Epidermal melanocyte (primary cell): ENCODE measurements around the gene ADGRE2.
"Not testable (repeated sequence)": the region's sequence is repeated elsewhere in the genome, so short reads cannot be mapped to it uniquely, and the experiment has no call there.

Source experiments
- DNase-seq: peaks from one replicate; pipeline ENCODE4 v3.0.0; 2011; ENCODE audit warnings: low spot score; ENCODE audit not compliant: insufficient read length

The ADGRE2 gene

DNA sequence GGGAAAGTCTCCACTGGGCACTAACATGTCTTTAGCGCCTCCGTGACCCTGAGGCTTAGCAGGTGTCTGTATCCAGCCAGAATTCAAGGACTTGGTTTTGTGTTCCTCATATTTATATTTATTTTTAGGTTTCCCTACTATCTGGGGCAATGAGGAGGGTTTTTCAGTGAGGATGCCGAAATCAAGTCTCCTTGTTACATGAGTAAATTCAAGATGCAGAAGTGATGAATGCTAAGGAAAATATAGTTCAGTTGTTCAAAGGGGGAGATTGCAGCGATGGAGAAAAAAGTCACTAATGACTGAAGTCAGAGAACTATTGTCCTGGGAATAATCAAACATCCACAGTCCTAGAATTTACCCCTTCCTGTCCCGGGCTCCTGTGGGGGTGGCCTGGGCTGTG, 791 bp upstream of the ADGRE2 start:
- no peak for DNase-seq

DNA sequence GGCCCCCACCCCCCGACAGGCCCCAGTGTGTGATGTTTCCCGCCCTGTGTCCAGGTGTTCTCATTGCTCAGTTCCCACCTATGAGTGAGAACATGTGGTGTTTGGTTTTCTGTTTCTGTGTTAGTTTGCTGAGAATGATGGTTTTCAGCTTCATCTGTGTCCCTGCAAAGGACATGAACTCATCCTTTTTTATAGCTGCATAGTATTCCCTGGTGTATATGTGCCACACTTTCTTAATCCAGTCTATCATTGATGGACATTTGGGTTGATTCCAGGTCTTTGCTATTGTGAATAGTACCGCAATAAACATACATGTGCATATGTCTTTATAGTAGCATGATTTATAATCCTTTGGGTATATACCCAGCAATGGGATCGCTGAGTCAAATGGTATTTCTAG, 715 bp downstream of the ADGRE2 start:
- not testable (repeated sequence) for DNase-seq

DNA sequence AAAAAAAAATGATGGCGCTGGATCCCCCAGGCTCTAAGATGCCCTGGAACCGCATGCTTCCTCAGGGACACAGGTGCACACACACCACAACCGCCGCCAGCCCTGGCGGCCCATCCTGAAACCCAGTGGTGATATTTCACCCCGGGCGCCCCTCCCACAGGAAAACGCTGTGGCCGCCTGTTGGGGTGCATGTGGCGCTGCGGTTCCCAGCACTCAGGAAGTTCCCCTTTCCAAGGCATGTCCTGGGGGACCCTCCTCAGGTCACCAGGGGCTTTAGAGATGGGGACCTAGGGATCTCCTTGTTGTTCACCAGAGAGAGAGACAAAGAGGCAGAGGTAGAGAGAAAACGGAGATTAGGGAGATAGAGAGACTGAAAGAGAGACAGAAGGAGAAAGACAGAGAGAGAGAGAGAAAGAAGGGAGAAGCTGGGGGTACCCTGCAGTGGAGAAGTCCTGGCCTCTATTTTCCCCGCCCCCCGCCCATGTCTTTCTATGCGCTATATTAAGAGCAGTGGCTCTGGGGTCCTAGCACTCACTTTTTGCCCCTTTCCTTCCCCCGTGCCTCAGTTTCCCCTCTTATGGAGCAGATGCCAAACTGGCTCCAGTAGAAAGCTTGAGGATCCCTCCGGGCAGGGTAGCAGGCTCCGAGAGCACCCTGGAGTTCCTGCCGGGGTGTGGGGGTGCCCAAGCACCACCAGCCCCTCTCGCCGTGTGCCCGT, 2.3 kb downstream of the ADGRE2 start:
- no peak for DNase-seq

- DNase-seq = not testable (repeated sequence)
These were observed 3.0 kb downstream of the ADGRE2 start for GRCh38 chr19:14775326-14775725.

GRCh38 chr19:14774373-14774772, 4.0 kb downstream of the ADGRE2 start:
- DNase-seq = no peak

DNA sequence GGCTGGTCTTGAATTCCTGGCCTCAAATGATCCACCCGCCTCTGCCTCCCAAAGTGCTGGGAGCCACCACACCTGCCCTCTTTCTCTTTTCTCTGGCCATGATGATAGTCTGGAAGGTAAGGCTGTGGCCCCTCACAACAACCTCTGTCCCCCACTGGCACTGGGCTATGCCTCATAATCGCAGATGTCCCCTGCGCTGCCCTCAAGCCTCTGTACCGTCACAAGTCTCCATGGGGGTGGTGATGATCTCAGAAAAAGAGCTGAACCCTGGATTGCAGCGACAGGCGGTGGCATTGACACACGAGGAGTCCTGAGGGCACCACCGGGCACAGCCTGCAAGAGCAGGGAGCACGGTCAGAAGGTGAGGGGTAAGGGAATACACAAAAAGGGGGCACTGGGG, 4.6 kb downstream of the ADGRE2 start:
- not testable (repeated sequence) for DNase-seq

- no peak for DNase-seq
These were observed 5.4 kb downstream of the ADGRE2 start for GRCh38 chr19:14772995-14773394.

DNA sequence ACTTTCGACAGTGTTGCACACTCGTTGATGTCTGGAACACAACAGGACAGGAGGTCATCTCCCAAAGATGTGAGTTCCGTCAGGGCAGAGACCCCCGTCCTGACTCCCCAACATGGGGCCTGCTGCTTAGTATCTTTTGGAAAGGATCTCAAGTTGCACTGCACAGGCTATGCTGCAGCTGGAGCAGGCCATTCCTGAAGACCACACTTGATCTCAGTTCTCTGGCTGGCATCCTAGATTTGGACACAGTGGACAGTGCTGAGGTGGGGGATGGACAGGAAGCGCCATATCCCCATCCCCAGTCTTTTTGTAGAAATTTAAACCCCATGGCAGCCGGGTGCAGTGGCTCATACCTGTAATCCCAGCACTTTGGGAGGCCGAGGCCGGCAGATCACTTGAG, 5.9 kb downstream of the ADGRE2 start:
- DNase-seq = no peak

DNA sequence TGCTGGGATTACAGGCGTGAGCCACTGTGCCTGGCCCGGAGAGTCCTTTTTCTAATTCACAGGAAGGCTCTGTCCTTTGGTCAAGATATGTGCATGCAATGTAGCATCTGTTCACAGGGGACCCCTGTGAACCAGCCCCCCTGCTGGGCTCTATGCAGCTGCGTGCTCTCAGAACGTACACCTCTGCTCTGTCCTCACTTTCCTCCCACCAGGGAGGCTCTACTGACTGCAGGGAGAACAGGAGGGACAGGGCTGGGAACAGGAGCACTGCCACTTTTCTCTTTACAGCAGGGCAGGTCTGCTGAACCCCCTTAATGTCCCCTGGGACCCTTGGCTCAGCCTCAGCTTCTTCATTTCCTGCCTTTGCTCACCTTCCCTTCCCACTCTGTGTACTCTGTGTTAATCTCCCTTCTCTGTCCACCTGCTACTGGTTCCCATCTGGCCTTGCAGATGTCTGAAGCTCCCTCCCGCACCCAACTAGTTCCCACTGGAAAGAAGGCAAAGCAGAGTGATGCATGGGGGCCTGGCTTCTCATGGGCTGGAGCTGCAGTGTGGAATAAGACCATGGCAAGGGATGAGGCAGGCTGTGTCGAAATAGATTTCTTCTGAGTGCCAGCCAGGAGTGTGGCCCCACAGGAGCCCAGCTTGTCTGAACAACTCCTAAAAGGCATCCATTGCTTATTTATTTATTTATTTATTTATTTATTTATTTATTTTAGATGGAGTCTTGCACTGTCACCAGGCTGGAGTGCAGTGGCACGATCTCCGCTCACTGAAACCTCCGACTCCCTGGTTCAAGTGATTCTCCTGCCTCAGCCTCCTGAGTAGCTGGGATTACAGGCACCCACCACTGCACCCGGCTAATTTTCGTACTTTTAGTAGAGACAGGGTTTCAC, 7.2 kb downstream of the ADGRE2 start:
- no peak for DNase-seq

DNA sequence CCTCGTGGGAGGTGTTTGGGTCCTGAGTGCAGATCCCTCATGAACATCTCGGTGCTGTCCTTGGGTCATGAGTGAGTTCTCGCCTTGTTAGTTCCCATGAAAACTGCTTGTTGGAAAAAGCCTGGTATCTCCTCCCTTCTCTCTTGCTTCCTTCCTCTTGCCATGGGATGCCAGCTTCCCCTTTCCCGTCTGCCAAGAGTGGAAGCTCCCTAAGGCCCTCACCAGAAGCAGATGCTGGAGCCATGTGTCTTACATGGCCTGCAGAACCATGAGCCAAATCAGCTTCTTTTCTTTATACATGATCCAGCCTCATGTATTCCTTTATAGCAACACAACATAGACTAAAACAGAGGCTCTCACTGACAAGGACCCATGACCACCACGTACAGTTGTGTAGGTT, 8.2 kb downstream of the ADGRE2 start:
- no peak for DNase-seq

GRCh38 chr19:14769201-14769600, 9.2 kb downstream of the ADGRE2 start:
- DNase-seq = no peak

- DNase-seq = no peak
These were observed 10.4 kb downstream of the ADGRE2 start for GRCh38 chr19:14768001-14768400.

- DNase-seq = no peak
These were observed 10.8 kb downstream of the ADGRE2 start for GRCh38 chr19:14767466-14767971.

DNA sequence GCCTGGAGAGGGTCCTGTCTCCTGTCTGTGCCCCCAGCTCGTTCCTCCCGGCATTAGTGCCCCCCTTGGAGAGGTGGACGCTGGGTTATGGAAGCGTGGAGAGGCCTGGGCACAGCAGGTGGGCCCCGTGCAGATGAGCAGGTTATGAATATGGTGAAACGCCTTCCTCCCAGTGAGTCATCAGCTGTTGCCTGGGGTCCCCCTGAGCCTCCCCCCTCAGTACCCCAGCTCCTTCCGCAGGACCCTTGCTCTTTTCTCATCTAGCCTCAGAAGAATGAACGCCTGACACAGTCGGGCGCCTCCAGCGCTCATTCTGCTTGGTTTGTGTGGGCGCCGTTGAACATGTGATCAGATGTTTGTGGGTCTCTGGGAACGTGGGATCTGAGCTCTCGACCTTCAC, 12.5 kb downstream of the ADGRE2 start:
- DNase-seq = not testable (repeated sequence)

- not testable (repeated sequence) for DNase-seq
These were observed 13.0 kb downstream of the ADGRE2 start for GRCh38 chr19:14765403-14765802.

DNA sequence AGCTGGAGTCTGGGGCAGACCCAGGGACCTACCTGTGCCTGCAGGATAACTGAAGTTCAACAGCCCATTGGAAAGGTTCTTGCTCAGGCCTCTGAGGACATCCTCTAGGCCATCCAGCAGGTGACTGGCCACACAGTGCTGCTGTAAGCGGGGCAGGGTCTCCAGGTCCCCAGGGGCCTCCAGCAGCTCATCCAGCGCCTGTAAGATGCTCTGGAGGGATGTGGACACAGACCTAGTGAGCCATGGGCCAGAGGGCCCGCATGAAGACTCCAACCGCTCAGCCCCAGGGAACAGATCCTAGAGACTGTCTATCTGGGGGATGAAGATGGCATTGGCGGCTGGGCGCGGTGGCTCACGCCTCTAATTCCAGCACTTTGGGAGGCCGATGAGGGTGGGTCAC, 14.0 kb downstream of the ADGRE2 start:
- no peak for DNase-seq

GRCh38 chr19:14763497-14764145, 14.7 kb downstream of the ADGRE2 start:
- DNase-seq = no peak

DNA sequence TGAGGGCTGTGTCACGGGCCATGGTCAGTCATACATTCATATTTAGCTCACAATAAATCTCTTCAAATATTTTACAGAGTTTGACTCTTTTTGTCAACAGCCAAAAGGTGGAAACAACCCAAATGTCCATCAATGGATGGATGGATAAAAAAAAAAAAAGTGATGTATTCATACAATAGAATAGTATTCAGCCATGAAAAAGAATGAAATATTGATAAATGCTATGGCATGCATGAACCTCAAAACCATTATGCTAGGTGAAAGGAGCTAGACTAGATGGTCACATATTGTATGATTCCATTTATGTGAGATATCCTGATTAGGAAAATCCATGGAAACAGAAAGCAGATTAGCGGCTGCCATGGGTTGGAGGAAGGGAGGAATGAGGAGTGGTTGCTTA, 16.2 kb downstream of the ADGRE2 start:
- no peak for DNase-seq

DNA sequence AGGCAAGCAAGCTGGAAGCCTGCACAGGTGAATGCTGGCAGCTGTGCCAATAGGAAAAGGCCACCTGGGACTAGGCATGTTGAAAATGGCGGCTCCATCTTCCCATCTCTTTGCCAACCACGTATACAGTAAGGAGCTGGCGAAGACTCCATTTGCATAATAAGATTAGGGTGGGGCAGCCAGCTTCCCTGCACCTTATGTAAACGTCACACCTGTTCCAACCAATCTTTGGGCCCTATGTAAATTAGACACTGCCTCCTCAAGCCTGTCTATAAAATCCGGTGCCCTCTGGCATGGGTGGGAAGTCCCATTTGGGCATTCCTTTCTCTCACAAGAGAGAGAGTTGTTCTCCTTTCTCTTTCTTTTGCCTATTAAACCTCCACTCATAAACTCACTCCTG, 16.8 kb downstream of the ADGRE2 start:
- no peak for DNase-seq

DNA sequence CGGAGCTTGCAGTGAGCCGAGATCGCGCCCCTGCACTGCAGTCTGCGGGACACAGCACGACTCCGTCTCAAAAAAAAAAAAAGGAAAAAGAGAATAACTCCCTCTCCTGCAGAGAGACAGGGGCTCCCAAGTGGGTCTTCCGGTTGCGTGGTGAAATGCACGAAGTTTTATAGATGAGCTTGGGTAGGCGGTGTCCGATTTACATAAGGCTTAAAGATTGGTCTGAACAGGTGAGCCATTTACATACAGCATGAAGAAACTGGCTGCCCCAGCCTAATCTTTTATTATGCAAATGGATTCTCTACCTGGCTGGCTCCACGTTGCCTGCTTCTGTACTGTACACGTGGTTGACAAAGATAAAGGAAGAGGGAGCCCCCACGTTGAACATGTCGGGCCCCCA, 19.5 kb downstream of the ADGRE2 start:
- DNase-seq = no peak

- no peak for DNase-seq
These were observed 29.8 kb downstream of the ADGRE2 start for GRCh38 chr19:14748601-14749000.

GRCh38 chr19:14746886-14747285, 31.5 kb downstream of the ADGRE2 start:
- no peak for DNase-seq
